ENCODE results near the gene SFT2D3.

Gene SFT2D3

GRCh38 chr2:127735537-127736399 lies 34.5 kb downstream of the SFT2D3 start:
- TF ChIP-seq CTCF (IDR thresholded peaks at IDR 0.05): no peak
- Histone ChIP-seq H3K4me1 (peaks cover 3% of the 10 kb centered on the region), H3K9ac (no peak overlapping the region), H3K4me2 (ENCODE audit: low read length) (no peak overlapping the region), H2AFZ (no peak overlapping the region), H3K79me2 (no peaks in the 10 kb centered on the region), H3K27ac (no peak overlapping the region), H3K36me3 (ENCODE audit: control insufficient read depth, insufficient read depth, low read length) (no peaks in the 10 kb centered on the region), H3K4me3 (ENCODE audit: low read depth, low read length) (no peak overlapping the region), H3K9me3 (ENCODE audit: control insufficient read depth, low read length) (no peaks in the 10 kb centered on the region), H3K27me3 (ENCODE audit: control insufficient read depth, insufficient read depth, low read length) (no peaks in the 10 kb centered on the region)

- Histone ChIP-seq H3K9ac (no peak overlapping the region), H2AFZ (no peak overlapping the region), H3K27ac (no peak overlapping the region), H3K36me3 (ENCODE audit: control insufficient read depth, insufficient read depth, low read length) (no peaks in the 10 kb centered on the region), H3K9me3 (ENCODE audit: control insufficient read depth, low read length) (no peaks in the 10 kb centered on the region), H3K4me1 (peaks cover 3% of the 10 kb centered on the region), H3K4me3 (ENCODE audit: low read depth, low read length) (no peak overlapping the region), H3K4me2 (ENCODE audit: low read length) (no peak overlapping the region), H3K79me2 (no peaks in the 10 kb centered on the region), H3K27me3 (ENCODE audit: control insufficient read depth, insufficient read depth, low read length) (no peaks in the 10 kb centered on the region)
- no peak for TF ChIP-seq CTCF (IDR thresholded peaks at IDR 0.05)
Observed at GRCh38 chr2:127737892-127738291, 36.6 kb downstream of the SFT2D3 start.

GRCh38 chr2:127739800-127740199 lies 38.5 kb downstream of the SFT2D3 start:
- H3K79me2 ChIP-seq: no peaks in the 10 kb centered on the region
- H3K36me3 ChIP-seq (ENCODE audit: control insufficient read depth, insufficient read depth, low read length): no peaks in the 10 kb centered on the region
- H2AFZ ChIP-seq: no peak overlapping the region
- H3K4me2 ChIP-seq (ENCODE audit: low read length): no peak overlapping the region
- no peaks in the 10 kb centered on the region for H3K27me3 ChIP-seq (ENCODE audit: control insufficient read depth, insufficient read depth, low read length)
- no peak overlapping the region for H3K9ac ChIP-seq
- H3K4me3 ChIP-seq (ENCODE audit: low read depth, low read length): no peak overlapping the region
- TF ChIP-seq CTCF (IDR thresholded peaks at IDR 0.05): no peak
- no peaks in the 10 kb centered on the region for H3K9me3 ChIP-seq (ENCODE audit: control insufficient read depth, low read length)
- no peak overlapping the region for H3K27ac ChIP-seq
- peaks cover 3% of the 10 kb centered on the region for H3K4me1 ChIP-seq

- no peaks in the 10 kb centered on the region for H3K27me3 ChIP-seq (ENCODE audit: control insufficient read depth, insufficient read depth, low read length)
- H3K79me2 ChIP-seq: no peaks in the 10 kb centered on the region
- H3K4me2 ChIP-seq (ENCODE audit: low read length): no peak overlapping the region
- no peaks in the 10 kb centered on the region for H3K36me3 ChIP-seq (ENCODE audit: control insufficient read depth, insufficient read depth, low read length)
- TF ChIP-seq CTCF (IDR thresholded peaks at IDR 0.05): no peak
- H3K27ac ChIP-seq: no peak overlapping the region
- H3K4me1 ChIP-seq: peaks cover 3% of the 10 kb centered on the region
- no peaks in the 10 kb centered on the region for H3K9me3 ChIP-seq (ENCODE audit: control insufficient read depth, low read length)
- no peak overlapping the region for H3K4me3 ChIP-seq (ENCODE audit: low read depth, low read length)
- no peak overlapping the region for H3K9ac ChIP-seq
- no peak overlapping the region for H2AFZ ChIP-seq
Observed at GRCh38 chr2:127740665-127741288, 39.5 kb downstream of the SFT2D3 start.

All from parathyroid adenoma (tissue), 2 donors.